Spinal cord (tissue), 10 donors: ENCODE results near the gene LRMDA. TPM values are rescaled to one million over a fixed set of nuclear protein-coding genes. Genes with fewer than 3 reads are reported as not detected.

Source experiments
- DNase-seq, 6 donors: peaks; one replicate each; pipeline versions ENCODE4 v3.0.0 to v3.0.0-alpha.2; 2013 to 2015; ENCODE audit warnings: low spot score in 6 of 6, low read depth in 4 of 6
- H3K27ac ChIP-seq: one replicate; pipeline ENCODE4 v1.5.1; 2013; ENCODE audit warnings: low read depth, low read length, control low read depth
- H3K27me3 ChIP-seq: one replicate; pipeline ENCODE4 v1.6.1; 2013; ENCODE audit warnings: low read length; ENCODE audit not compliant: control insufficient read depth, insufficient read depth
- H3K36me3 ChIP-seq: one replicate; pipeline ENCODE4 v1.6.1; 2013; ENCODE audit warnings: low read length; ENCODE audit not compliant: control insufficient read depth, insufficient read depth
- H3K4me1 ChIP-seq: one replicate; pipeline ENCODE4 v1.6.1; 2013; ENCODE audit warnings: low read length; ENCODE audit not compliant: control insufficient read depth, insufficient read depth
- H3K4me3 ChIP-seq: one replicate; pipeline ENCODE4 v1.5.1; 2013; ENCODE audit warnings: low read depth, low read length, control low read depth
- H3K9me3 ChIP-seq: one replicate; pipeline ENCODE4 v1.6.1; 2013; ENCODE audit warnings: low read length; ENCODE audit not compliant: control insufficient read depth, insufficient read depth
- WGBS: methylation state at CpG from one replicate; pipeline ENCODE4 v1.1.5; 2013; ENCODE audit warnings: missing lambda C conversion rate; ENCODE audit not compliant: insufficient coverage; 5-methylcytosine and 5-hydroxymethylcytosine counted together
- polyA plus RNA-seq, 2 donors: library from polyadenylated mRNA; unstranded; fragments of 120-200 nt; gene quantifications; one replicate each; pipeline ENCODE4 v1.2.1, GENCODE V29; 2013; ENCODE audit not compliant: insufficient read length in 2 of 2
- total RNA-seq, 2 donors: library from RNA; depleted of rRNA in 1 of 2; stranded (reverse); fragments of 120-200 nt in 1 of 2; fragments of >200 nt in 1 of 2; gene quantifications; one replicate each; pipeline versions ENCODE4 v1.2.3 to v1.2.4, GENCODE V29; 2013 to 2014
- donor health status: healthy.

LRMDA gene
- total and polyA plus RNA-seq, 4 donors = 5.6 to 9.9 (median 7.2) TPM

GRCh38 chr10:75657351-75657750, 225.9 kb downstream of the LRMDA start:
- 100% methylated on average over 2 of the region's 2 CpGs for WGBS
- H3K9me3 ChIP-seq = no peaks in the 10 kb centered on the region
- H3K36me3 ChIP-seq = no peaks in the 10 kb centered on the region
- no peak overlapping the region for H3K27ac ChIP-seq
- DNase-seq = no peak
- H3K27me3 ChIP-seq = peaks cover 5% of the 10 kb centered on the region
- peaks cover 12% of the 10 kb centered on the region for H3K4me1 ChIP-seq
- no peak overlapping the region for H3K4me3 ChIP-seq

- WGBS = 43% methylated on average over 4 of the region's 4 CpGs
- peak in 2 of 6 donors; percentile 42 to 45 for DNase-seq
- Histone ChIP-seq H3K4me1 (peaks cover 12% of the 10 kb centered on the region), H3K27ac (peak overlapping the region; percentile 62), H3K27me3 (peaks cover 5% of the 10 kb centered on the region), H3K9me3 (no peaks in the 10 kb centered on the region), H3K36me3 (no peaks in the 10 kb centered on the region), H3K4me3 (no peak overlapping the region)
These were observed 226.6 kb downstream of the LRMDA start for GRCh38 chr10:75658036-75658435.

- no peak overlapping the region for H3K4me3 ChIP-seq
- H3K36me3 ChIP-seq = no peaks in the 10 kb centered on the region
- H3K9me3 ChIP-seq = no peaks in the 10 kb centered on the region
- 80% methylated on average over 1 of the region's 1 CpG for WGBS
- no peak overlapping the region for H3K27ac ChIP-seq
- H3K27me3 ChIP-seq = peaks cover 5% of the 10 kb centered on the region
- no peak for DNase-seq
- H3K4me1 ChIP-seq = peaks cover 12% of the 10 kb centered on the region
These were observed 227.1 kb downstream of the LRMDA start for GRCh38 chr10:75658496-75658895.

GRCh38 chr10:75658915-75659314, 227.5 kb downstream of the LRMDA start:
- peak overlapping the region; percentile 10 for H3K27ac ChIP-seq
- no peak overlapping the region for H3K4me3 ChIP-seq
- H3K9me3 ChIP-seq = no peaks in the 10 kb centered on the region
- 98% methylated on average over 6 of the region's 6 CpGs for WGBS
- H3K27me3 ChIP-seq = peaks cover 5% of the 10 kb centered on the region
- H3K4me1 ChIP-seq = peaks cover 12% of the 10 kb centered on the region
- no peaks in the 10 kb centered on the region for H3K36me3 ChIP-seq
- DNase-seq = no peak

- WGBS = 15% methylated on average over 6 of the region's 7 CpGs
- no peaks in the 10 kb centered on the region for H3K9me3 ChIP-seq
- no peaks in the 10 kb centered on the region for H3K36me3 ChIP-seq
- no peak overlapping the region for H3K4me3 ChIP-seq
- H3K27ac ChIP-seq = no peak overlapping the region
- peaks cover 5% of the 10 kb centered on the region for H3K27me3 ChIP-seq
- peaks cover 12% of the 10 kb centered on the region for H3K4me1 ChIP-seq
- DNase-seq = peak in 2 of 6 donors; percentile 50 to 65
These were observed 229.4 kb downstream of the LRMDA start for GRCh38 chr10:75660823-75661222.

GRCh38 chr10:75662715-75663114, 231.3 kb downstream of the LRMDA start:
- Histone ChIP-seq H3K36me3 (no peaks in the 10 kb centered on the region), H3K9me3 (no peaks in the 10 kb centered on the region), H3K27ac (no peak overlapping the region), H3K27me3 (peaks cover 5% of the 10 kb centered on the region), H3K4me1 (peaks cover 12% of the 10 kb centered on the region), H3K4me3 (no peak overlapping the region)
- WGBS = 53% methylated on average over 3 of the region's 3 CpGs
- peak in 1 of 6 donors; percentile 47 for DNase-seq

- no peaks in the 10 kb centered on the region for H3K36me3 ChIP-seq
- H3K4me1 ChIP-seq = peaks cover 7% of the 10 kb centered on the region
- WGBS = 95% methylated on average over 3 of the region's 3 CpGs
- no peaks in the 10 kb centered on the region for H3K9me3 ChIP-seq
- H3K4me3 ChIP-seq = no peak overlapping the region
- DNase-seq = no peak
- peaks cover under 1% of the 10 kb centered on the region for H3K27me3 ChIP-seq
- no peak overlapping the region for H3K27ac ChIP-seq
These were observed 232.7 kb downstream of the LRMDA start for GRCh38 chr10:75663947-75664664.

GRCh38 chr10:75664968-75665367, 233.5 kb downstream of the LRMDA start:
- H3K4me1 ChIP-seq = peaks cover 7% of the 10 kb centered on the region
- H3K4me3 ChIP-seq = no peak overlapping the region
- H3K27me3 ChIP-seq = no peaks in the 10 kb centered on the region
- no peaks in the 10 kb centered on the region for H3K36me3 ChIP-seq
- no peak for DNase-seq
- H3K27ac ChIP-seq = no peak overlapping the region
- no peaks in the 10 kb centered on the region for H3K9me3 ChIP-seq
- 80% methylated on average over 1 of the region's 3 CpGs for WGBS

- H3K4me3 ChIP-seq = no peak overlapping the region
- no peaks in the 10 kb centered on the region for H3K27me3 ChIP-seq
- no peaks in the 10 kb centered on the region for H3K9me3 ChIP-seq
- H3K36me3 ChIP-seq = no peaks in the 10 kb centered on the region
- DNase-seq = no peak
- peaks cover 4% of the 10 kb centered on the region for H3K4me1 ChIP-seq
- no peak overlapping the region for H3K27ac ChIP-seq
These were observed 234.3 kb downstream of the LRMDA start for GRCh38 chr10:75665707-75666106.

- WGBS = 90% methylated on average over 3 of the region's 4 CpGs
- DNase-seq = no peak
These were observed 240.8 kb downstream of the LRMDA start for GRCh38 chr10:75672111-75672671.

More at GRCh38 chr10:75672111-75672671, 240.8 kb downstream of the LRMDA start:
- H3K27me3 ChIP-seq = no peaks in the 10 kb centered on the region
- H3K4me3 ChIP-seq = no peak overlapping the region
- no peak overlapping the region for H3K27ac ChIP-seq
- H3K4me1 ChIP-seq = no peaks in the 10 kb centered on the region
- H3K36me3 ChIP-seq = no peaks in the 10 kb centered on the region
- no peaks in the 10 kb centered on the region for H3K9me3 ChIP-seq
